NCI-H146 treated with DMSO at 0.1 percent for 48 hours (cell line): ENCODE measurements around the gene LRRC17.

Source experiments
- DNase-seq: peaks from one replicate; lab custom pipeline; 2025; ENCODE audit not compliant: unreplicated experiment; lab: John Stamatoyannopoulos, UW

LRRC17 gene

GRCh38 chr7:102912742-102913141, at the start of gene LRRC17:
Gene LRRC17, plus strand, starts transcription at chr7:102913000. Its CDS starts 20,914 bp downstream, at chr7:102933914.
- DNase-seq = no peak

- DNase-seq = no peak
Measured at GRCh38 chr7:102864958-102865357, 47.8 kb upstream of the LRRC17 start.

GRCh38 chr7:102866535-102867215, 46.1 kb upstream of the LRRC17 start:
- DNase-seq = no peak

GRCh38 chr7:102869195-102869594, 43.6 kb upstream of the LRRC17 start:
- no peak for DNase-seq

GRCh38 chr7:102872460-102872859, 40.3 kb upstream of the LRRC17 start:
- no peak for DNase-seq

- no peak for DNase-seq
Measured at GRCh38 chr7:102873470-102874165, 39.2 kb upstream of the LRRC17 start.

GRCh38 chr7:102874166-102874829, 38.5 kb upstream of the LRRC17 start:
- DNase-seq = no peak

GRCh38 chr7:102874966-102875365, 37.8 kb upstream of the LRRC17 start:
- DNase-seq = no peak

GRCh38 chr7:102875700-102876295, 37.0 kb upstream of the LRRC17 start:
- no peak for DNase-seq

- DNase-seq = no peak
Measured at GRCh38 chr7:102883098-102883860, 29.5 kb upstream of the LRRC17 start.

GRCh38 chr7:102888561-102889233, 24.1 kb upstream of the LRRC17 start:
- no peak for DNase-seq

- DNase-seq = no peak
Measured at GRCh38 chr7:102889851-102890250, 22.9 kb upstream of the LRRC17 start.

GRCh38 chr7:102890292-102890970, 22.4 kb upstream of the LRRC17 start:
- DNase-seq = no peak

GRCh38 chr7:102890971-102891692, 21.7 kb upstream of the LRRC17 start:
- no peak for DNase-seq

GRCh38 chr7:102891693-102892261, 21.0 kb upstream of the LRRC17 start:
- DNase-seq = no peak

- DNase-seq = no peak
Measured at GRCh38 chr7:102892631-102893278, 20.0 kb upstream of the LRRC17 start.

- no peak for DNase-seq
Measured at GRCh38 chr7:102895602-102896001, 17.2 kb upstream of the LRRC17 start.

- no peak for DNase-seq
Measured at GRCh38 chr7:102896585-102896984, 16.2 kb upstream of the LRRC17 start.
